Liver (tissue), 3 donors: ENCODE results near the gene SCUBE1.

Experiments used
- CTCF ChIP-seq: fragments of 150-350 bp; IDR thresholded peaks from 2 replicates; pipeline ENCODE4 v1.5.1; 2017; ENCODE audit warnings: improper control_type of control experiment, low read depth, low read length; ENCODE audit not compliant: missing input control
- SP1 ChIP-seq: IDR thresholded peaks from 2 replicates; pipeline ENCODE4 v1.6.1; 2018; ENCODE audit warnings: antibody characterized with exemption, mild to moderate bottlenecking
- TF ChIP-seq, protein P1 (sequence below): IDR thresholded peaks from 2 replicates; pipeline ENCODE4 v1.6.1; 2016; ENCODE audit warnings: antibody characterized with exemption, mild to moderate bottlenecking
- donor health status: healthy.
- donor health status: healthy.

DNA sequence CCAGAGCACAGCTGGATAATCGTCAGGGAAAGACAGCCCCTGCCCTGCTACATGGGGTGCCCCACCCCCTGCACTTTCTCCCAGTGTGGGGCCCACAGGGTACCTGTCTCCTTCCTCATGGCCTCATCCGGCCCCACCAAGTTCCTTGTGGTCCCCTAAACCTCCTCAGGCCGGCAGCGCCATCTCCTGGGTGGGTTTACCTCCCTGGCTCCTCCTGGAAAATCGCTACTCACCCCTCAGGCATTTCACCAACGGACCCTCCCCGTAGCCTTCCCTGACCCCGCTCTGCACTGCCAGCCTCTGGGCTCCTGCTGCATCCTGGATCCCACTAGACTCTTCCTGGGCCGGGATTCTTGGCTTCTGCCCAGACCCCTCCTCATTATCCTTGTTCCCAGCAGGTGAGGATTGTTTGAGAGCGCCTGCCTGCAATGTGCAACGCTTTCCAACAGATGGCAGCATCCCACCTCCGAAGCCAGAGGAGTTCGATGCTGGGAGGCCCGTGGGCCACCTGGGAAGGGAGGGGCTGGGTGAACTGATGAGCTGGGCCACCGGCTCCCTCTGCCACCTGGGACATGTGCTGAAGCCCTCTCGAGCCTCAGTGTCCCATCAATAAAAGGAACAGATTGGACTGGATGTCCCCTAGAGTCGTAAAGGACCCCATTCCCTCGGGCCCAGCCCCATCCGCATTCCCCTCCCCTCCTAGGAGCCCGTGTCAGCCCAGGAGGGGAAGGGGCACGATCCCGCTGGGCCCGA, 112.0 kb downstream of the SCUBE1 start:
- TF ChIP-seq, protein P1, sequence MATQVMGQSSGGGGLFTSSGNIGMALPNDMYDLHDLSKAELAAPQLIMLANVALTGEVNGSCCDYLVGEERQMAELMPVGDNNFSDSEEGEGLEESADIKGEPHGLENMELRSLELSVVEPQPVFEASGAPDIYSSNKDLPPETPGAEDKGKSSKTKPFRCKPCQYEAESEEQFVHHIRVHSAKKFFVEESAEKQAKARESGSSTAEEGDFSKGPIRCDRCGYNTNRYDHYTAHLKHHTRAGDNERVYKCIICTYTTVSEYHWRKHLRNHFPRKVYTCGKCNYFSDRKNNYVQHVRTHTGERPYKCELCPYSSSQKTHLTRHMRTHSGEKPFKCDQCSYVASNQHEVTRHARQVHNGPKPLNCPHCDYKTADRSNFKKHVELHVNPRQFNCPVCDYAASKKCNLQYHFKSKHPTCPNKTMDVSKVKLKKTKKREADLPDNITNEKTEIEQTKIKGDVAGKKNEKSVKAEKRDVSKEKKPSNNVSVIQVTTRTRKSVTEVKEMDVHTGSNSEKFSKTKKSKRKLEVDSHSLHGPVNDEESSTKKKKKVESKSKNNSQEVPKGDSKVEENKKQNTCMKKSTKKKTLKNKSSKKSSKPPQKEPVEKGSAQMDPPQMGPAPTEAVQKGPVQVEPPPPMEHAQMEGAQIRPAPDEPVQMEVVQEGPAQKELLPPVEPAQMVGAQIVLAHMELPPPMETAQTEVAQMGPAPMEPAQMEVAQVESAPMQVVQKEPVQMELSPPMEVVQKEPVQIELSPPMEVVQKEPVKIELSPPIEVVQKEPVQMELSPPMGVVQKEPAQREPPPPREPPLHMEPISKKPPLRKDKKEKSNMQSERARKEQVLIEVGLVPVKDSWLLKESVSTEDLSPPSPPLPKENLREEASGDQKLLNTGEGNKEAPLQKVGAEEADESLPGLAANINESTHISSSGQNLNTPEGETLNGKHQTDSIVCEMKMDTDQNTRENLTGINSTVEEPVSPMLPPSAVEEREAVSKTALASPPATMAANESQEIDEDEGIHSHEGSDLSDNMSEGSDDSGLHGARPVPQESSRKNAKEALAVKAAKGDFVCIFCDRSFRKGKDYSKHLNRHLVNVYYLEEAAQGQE: no peak
- TF ChIP-seq CTCF (peak; percentile 96), SP1 (no peak)
